ENCODE measurements around the gene TRIM47.

DNA sequence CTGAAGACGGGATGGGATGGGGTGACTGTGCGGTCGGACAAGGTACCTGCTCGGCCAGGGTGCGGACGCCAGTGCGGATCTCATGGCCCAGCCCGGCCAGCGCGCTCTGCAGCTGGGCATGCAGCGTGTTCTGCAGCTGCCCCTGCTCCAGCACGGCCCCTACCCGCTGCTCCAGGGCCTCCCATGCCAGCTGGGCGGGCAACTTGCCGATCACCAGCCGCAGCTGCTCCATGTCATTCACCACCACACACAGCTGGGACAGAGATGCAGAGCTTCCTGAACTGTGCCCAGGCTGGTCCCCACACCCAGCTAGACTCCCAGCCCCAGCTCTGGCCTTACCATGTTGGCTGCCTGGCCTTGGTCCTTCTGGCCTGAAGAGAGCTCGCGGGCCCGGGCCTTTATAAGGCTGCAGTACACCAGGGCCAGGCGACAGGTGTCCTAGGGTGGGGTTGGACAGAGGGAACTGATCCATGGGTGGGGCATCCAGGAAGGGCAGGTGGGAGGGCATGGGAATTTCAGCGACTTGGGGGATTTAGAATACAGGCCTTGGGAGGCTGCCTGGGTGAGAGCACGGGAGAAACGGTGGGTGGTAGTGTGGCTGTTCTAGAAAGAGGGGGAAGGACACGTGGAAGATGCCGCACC, 44.0 kb downstream of the TRIM47 start:
- TF ChIP-seq POLR2A (IDR thresholded peaks at IDR 0.05): no peak
- TF ChIP-seq, protein P1, sequence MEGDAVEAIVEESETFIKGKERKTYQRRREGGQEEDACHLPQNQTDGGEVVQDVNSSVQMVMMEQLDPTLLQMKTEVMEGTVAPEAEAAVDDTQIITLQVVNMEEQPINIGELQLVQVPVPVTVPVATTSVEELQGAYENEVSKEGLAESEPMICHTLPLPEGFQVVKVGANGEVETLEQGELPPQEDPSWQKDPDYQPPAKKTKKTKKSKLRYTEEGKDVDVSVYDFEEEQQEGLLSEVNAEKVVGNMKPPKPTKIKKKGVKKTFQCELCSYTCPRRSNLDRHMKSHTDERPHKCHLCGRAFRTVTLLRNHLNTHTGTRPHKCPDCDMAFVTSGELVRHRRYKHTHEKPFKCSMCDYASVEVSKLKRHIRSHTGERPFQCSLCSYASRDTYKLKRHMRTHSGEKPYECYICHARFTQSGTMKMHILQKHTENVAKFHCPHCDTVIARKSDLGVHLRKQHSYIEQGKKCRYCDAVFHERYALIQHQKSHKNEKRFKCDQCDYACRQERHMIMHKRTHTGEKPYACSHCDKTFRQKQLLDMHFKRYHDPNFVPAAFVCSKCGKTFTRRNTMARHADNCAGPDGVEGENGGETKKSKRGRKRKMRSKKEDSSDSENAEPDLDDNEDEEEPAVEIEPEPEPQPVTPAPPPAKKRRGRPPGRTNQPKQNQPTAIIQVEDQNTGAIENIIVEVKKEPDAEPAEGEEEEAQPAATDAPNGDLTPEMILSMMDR (IDR thresholded peaks at IDR 0.05): no peak

Data from lower leg skin (tissue), 3 donors.